Stimulated activated CD4-positive, alpha-beta T cell treated with anti-CD3 and anti-CD28 coated beads, Interleukin-12 subunit alpha, Interleukin-12 subunit beta, amount 100 ng/mL, for 4 hours (primary cell): ENCODE results near the gene PPM1B.
A peak's percentile ranks its signal among the peaks of the same experiment; 100 is the strongest.
"Not testable (repeated sequence)": the region's sequence is repeated elsewhere in the genome, so short reads cannot be mapped to it uniquely, and the experiment has no call there.

Experiments used
- DNase-seq: peaks from one replicate; pipeline ENCODE4 v3.0.0-alpha.2; 2020

PPM1B gene

GRCh38 chr2:44168681-44169154 lies at the start of gene PPM1B:
Gene PPM1B (plus strand): TSS chr2:44168875. CDS start chr2:44201200, 32,325 bp downstream.
- peak; percentile 99 for DNase-seq

GRCh38 chr2:44119878-44120277 lies 48.8 kb upstream of the PPM1B start:
- DNase-seq = no peak

GRCh38 chr2:44120428-44120827 lies 48.2 kb upstream of the PPM1B start:
- DNase-seq = no peak

- no peak for DNase-seq
Observed at GRCh38 chr2:44121899-44122298, 46.8 kb upstream of the PPM1B start.

- DNase-seq = no peak
Observed at GRCh38 chr2:44124500-44124899, 44.2 kb upstream of the PPM1B start.

GRCh38 chr2:44126106-44126797 lies 42.4 kb upstream of the PPM1B start:
- no peak for DNase-seq

GRCh38 chr2:44130441-44130840 lies 38.2 kb upstream of the PPM1B start:
- no peak for DNase-seq

- no peak for DNase-seq
Observed at GRCh38 chr2:44131177-44131576, 37.5 kb upstream of the PPM1B start.

- DNase-seq = not testable (repeated sequence)
Observed at GRCh38 chr2:44133602-44134001, 35.1 kb upstream of the PPM1B start.

- DNase-seq = no peak
Observed at GRCh38 chr2:44134848-44135247, 33.8 kb upstream of the PPM1B start.

- no peak for DNase-seq
Observed at GRCh38 chr2:44135296-44135695, 33.4 kb upstream of the PPM1B start.

- no peak for DNase-seq
Observed at GRCh38 chr2:44135771-44136170, 32.9 kb upstream of the PPM1B start.

GRCh38 chr2:44136252-44136651 lies 32.4 kb upstream of the PPM1B start:
- DNase-seq = no peak

- no peak for DNase-seq
Observed at GRCh38 chr2:44137048-44137447, 31.6 kb upstream of the PPM1B start.

- DNase-seq = no peak
Observed at GRCh38 chr2:44137872-44138551, 30.7 kb upstream of the PPM1B start.

- no peak for DNase-seq
Observed at GRCh38 chr2:44139741-44140140, 28.9 kb upstream of the PPM1B start.

GRCh38 chr2:44142306-44142705 lies 26.4 kb upstream of the PPM1B start:
- DNase-seq = no peak

- no peak for DNase-seq
Observed at GRCh38 chr2:44143701-44144100, 25.0 kb upstream of the PPM1B start.

- DNase-seq = no peak
Observed at GRCh38 chr2:44148999-44149398, 19.7 kb upstream of the PPM1B start.

GRCh38 chr2:44150473-44150872 lies 18.2 kb upstream of the PPM1B start:
- DNase-seq = no peak

GRCh38 chr2:44152865-44153669 lies 15.6 kb upstream of the PPM1B start:
- DNase-seq = no peak

- DNase-seq = no peak
Observed at GRCh38 chr2:44155666-44156446, 12.8 kb upstream of the PPM1B start.

- DNase-seq = no peak
Observed at GRCh38 chr2:44163777-44164176, 4.9 kb upstream of the PPM1B start.
